Heart left ventricle (tissue), 16 donors: ENCODE results near the gene VPS37B. TPM values are rescaled to one million over a fixed set of nuclear protein-coding genes. Genes with fewer than 3 reads are reported as not detected.
A peak's percentile ranks its signal among the peaks of the same experiment; 100 is the strongest.

Experiments
- ATAC-seq, 4 donors: fragments of 200-7000 bp; cut with Tn5 transposase; one replicate each; pipeline ENCODE4 v1.9.1; 2020 to 2022; ENCODE audit warnings: moderate library complexity in 4 of 4, mild to moderate bottlenecking in 3 of 4, moderate number of reproducible peaks in 1 of 4
- DNase-seq, 5 donors: peaks; one replicate each; pipeline ENCODE4 v3.0.0-alpha.2; 2020
- H3K27ac ChIP-seq, 12 donors: fragments of 200-600 bp; sonication (generic) in 4 of 12; one replicate each; pipeline versions ENCODE4 v1.5.0 to v1.8.0; 2016 to 2022; ENCODE audit warnings: mild to moderate bottlenecking in 2 of 12
- H3K27me3 ChIP-seq, 9 donors: fragments of 200-600 bp; sonication (generic) in 2 of 9; one replicate each; pipeline versions ENCODE4 v1.5.1 to v1.8.0; 2016 to 2022; ENCODE audit warnings: mild to moderate bottlenecking in 3 of 9
- H3K36me3 ChIP-seq, 9 donors: fragments of 200-600 bp; sonication (generic) in 2 of 9; one replicate each; pipeline versions ENCODE4 v1.5.0 to v1.8.0; 2018 to 2022; ENCODE audit warnings: mild to moderate bottlenecking in 2 of 9
- H3K4me1 ChIP-seq, 12 donors: fragments of 200-600 bp; sonication (generic) in 4 of 12; one replicate each; pipeline versions ENCODE4 v1.5.0 to v1.8.0; 2016 to 2022; ENCODE audit warnings: mild to moderate bottlenecking in 3 of 12
- H3K4me3 ChIP-seq, 12 donors: fragments of 200-600 bp; sonication (generic) in 4 of 12; one replicate each; pipeline versions ENCODE4 v1.5.0 to v1.8.0; 2017 to 2022; ENCODE audit warnings: mild to moderate bottlenecking in 9 of 12, moderate library complexity in 4 of 12
- H3K9me3 ChIP-seq, 12 donors: fragments of 200-600 bp; sonication (generic) in 4 of 12; one replicate each; pipeline versions ENCODE4 v1.5.0 to v1.8.0; 2016 to 2022; ENCODE audit warnings: mild to moderate bottlenecking in 1 of 12
- POLR2A ChIP-seq, 2 donors: fragments of 450-650 bp; IDR thresholded peaks; one replicate each; pipeline ENCODE4 v1.6.1; 2017; ENCODE audit warnings: antibody characterized with exemption in 2 of 2, mild to moderate bottlenecking in 2 of 2, moderate library complexity in 2 of 2
- WGBS, 4 donors: extraction: QIAGEN DNeasy Blood & Tissue Kit in 2 of 4; methylation state at CpG; one replicate each; pipeline versions ENCODE4 v1.1.5 to v1.1.7; 2013 to 2018; 5-methylcytosine and 5-hydroxymethylcytosine counted together
- intact Hi-C, 10 donors: fragments of 100-400 bp; cut with DNase I; formaldehyde crosslinking; loops; one replicate each; pipeline versions ENCODE4 v1.11.1 to v1.14.2; 2022
- polyA plus RNA-seq, 2 donors: library from polyadenylated mRNA; stranded (reverse); fragments of 200-250 nt; gene quantifications; one replicate each; pipeline ENCODE4 v1.2.3, GENCODE V29; 2013
- total RNA-seq, 9 donors: library from RNA; depleted of rRNA in 2 of 9; stranded (reverse); fragments of >200 nt in 2 of 9; fragmentation: NEBNext Ultra II Directional in 3 of 9; extraction: Animal tissue kit (Norgen Biotek cat#: 25700) in 3 of 9; gene quantifications; one replicate each; pipeline versions ENCODE4 v1.1.0 to v1.2.4, GENCODE V29; 2016 to 2023
- TF ChIP-seq, protein P1 (sequence below), 12 donors: fragments of 200-600 bp; sonication (generic) in 4 of 12; IDR thresholded peaks; one replicate each; pipeline versions ENCODE4 v1.5.0 to v1.8.0; 2018 to 2022; ENCODE audit warnings: antibody characterized with exemption in 12 of 12, mild to moderate bottlenecking in 5 of 12
- donor health status: ischemic (EF 13 %, LVEDD 7.1; RV severe dilation, severe dysfunction).
- donor health status: healthy with polysubstance abuse.
- donor health status: DM: no; HTN: yes; CAD: no.
- donor health status: DM: no; HTN: no; CAD: no.
- donor health status: ischemic (EF 25% LVEDD 6.9; RV normal size, moderate dysfunction).
- donor health status: ischemic (EF 25% LVEDD 5.7; RV mildly dilated, moderate dysfunction).
- donor health status: healthy.
- donor health status: DM: yes; HTN: yes; CAD: no.
- donor health status: ischemic (EF 35%, LVEDD 5.7; RV mildly dilated, moderate dysfunction).
- donor health status: nonischemic (EF 11% LVEDD 7.7; RV severe dilation, severe dysfunction).
- donor health status: DM: yes; HTN: yes; CAD: no.
- donor health status: PGD.
- donor health status: ischemic (EF 29% LVEDD 5.4; RV normal size, mild dysfunction).
- donor health status: nonischemic (EF 23%, LVEDD 6.1; RV moderate dilation, normal function).

The VPS37B gene
- total and polyA plus RNA-seq, 11 donors = 14.5 to 51.2 (median 21.7) TPM

DNA sequence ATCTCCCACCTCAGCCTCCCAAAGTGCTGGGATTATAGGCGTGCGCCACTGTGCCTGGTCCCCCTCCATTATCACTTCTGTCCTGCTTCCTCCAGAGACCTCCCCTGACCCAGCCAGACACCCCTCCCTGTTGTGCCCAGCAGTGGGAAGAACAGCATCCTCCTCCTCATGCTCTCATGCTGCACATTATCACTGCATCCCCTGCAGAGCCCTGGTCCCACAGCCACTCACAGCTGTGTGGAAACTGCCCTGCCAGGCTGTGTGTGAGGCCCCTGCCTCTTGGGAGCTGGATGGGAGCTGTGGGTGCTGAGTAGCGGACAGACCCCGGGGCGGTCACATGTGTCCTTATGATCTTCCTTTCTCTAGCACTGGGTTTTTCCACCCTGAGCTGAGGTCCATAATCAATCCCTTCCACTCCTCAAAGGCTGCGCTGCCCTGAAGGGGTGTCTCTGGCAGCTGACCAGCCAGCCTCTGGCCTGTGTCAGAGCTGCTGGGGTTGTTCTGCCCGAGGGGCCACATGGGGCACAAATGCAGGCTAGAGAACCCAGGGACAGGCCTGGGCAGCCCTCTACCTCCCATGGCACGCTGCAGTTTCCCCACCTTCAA lies 51.5 kb downstream of the VPS37B start:
- DNase-seq (no peak), ATAC-seq (no peak)
- Histone ChIP-seq H3K9me3 (no peaks in the 10 kb centered on the region), H3K36me3 (peaks cover 0 to 5% (median 0%) of the 10 kb centered on the region in 9 donors), H3K27me3 (no peaks in the 10 kb centered on the region), H3K27ac (no peak overlapping the region), H3K4me3 (no peak overlapping the region), H3K4me1 (peaks cover 0 to 51% (median 27%) of the 10 kb centered on the region in 12 donors)
- 85 to 91% (median 88%) methylated on average over 8 of the region's 8 CpGs for WGBS, 4 donors
- intact Hi-C loops = loop anchor here in 2 of 10 donors (5.0 to 10.0 kb wide), 2 partner anchors 50 to 52 kb away; no protein-coding TSS in a partner anchor
- TF ChIP-seq, protein P1, sequence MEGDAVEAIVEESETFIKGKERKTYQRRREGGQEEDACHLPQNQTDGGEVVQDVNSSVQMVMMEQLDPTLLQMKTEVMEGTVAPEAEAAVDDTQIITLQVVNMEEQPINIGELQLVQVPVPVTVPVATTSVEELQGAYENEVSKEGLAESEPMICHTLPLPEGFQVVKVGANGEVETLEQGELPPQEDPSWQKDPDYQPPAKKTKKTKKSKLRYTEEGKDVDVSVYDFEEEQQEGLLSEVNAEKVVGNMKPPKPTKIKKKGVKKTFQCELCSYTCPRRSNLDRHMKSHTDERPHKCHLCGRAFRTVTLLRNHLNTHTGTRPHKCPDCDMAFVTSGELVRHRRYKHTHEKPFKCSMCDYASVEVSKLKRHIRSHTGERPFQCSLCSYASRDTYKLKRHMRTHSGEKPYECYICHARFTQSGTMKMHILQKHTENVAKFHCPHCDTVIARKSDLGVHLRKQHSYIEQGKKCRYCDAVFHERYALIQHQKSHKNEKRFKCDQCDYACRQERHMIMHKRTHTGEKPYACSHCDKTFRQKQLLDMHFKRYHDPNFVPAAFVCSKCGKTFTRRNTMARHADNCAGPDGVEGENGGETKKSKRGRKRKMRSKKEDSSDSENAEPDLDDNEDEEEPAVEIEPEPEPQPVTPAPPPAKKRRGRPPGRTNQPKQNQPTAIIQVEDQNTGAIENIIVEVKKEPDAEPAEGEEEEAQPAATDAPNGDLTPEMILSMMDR (IDR thresholded peaks at IDR 0.05) = no peak
- no peak for TF ChIP-seq POLR2A (IDR thresholded peaks at IDR 0.05)

DNA sequence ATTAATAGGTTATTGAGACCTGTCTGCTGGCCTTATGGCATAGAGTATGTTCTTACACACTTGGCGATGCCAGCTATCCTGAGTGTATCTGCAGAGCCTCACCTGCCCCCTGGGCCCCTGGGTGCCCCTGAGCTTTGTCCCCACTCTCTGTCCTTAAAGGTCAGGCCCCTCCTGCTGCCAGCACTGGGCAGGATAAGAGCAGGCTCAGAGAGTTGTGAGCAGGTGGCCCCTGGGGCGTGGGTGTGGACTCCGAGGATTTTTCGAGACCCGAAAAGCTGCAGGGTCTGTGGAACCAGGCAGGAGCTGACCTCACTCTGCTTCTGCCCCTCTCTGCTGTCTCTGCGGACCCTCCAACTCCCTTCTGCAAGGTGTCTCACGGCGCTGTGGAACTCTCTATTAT lies 52.5 kb downstream of the VPS37B start:
- peak overlapping the region in 5 of 12 donors; percentile 86 to 98 (median 87) for H3K27ac ChIP-seq
- H3K27me3 ChIP-seq = no peaks in the 10 kb centered on the region
- intact Hi-C loops = loop anchor here in 2 of 10 donors (5.0 to 10.0 kb wide), 2 partner anchors 49 to 51 kb away; no protein-coding TSS in a partner anchor
- H3K4me1 ChIP-seq = peaks cover 0 to 43% (median 23%) of the 10 kb centered on the region in 12 donors
- H3K9me3 ChIP-seq = no peaks in the 10 kb centered on the region
- ATAC-seq = no peak
- peaks cover 0 to 2% (median 0%) of the 10 kb centered on the region in 9 donors for H3K36me3 ChIP-seq
- 90 to 95% (median 91%) methylated on average over 6 to 8 of the region's 8 CpGs for WGBS, 4 donors
- DNase-seq = no peak
- H3K4me3 ChIP-seq = no peak overlapping the region
- no peak for TF ChIP-seq POLR2A (IDR thresholded peaks at IDR 0.05)
- TF ChIP-seq, protein P1 (IDR thresholded peaks at IDR 0.05) = no peak

DNA sequence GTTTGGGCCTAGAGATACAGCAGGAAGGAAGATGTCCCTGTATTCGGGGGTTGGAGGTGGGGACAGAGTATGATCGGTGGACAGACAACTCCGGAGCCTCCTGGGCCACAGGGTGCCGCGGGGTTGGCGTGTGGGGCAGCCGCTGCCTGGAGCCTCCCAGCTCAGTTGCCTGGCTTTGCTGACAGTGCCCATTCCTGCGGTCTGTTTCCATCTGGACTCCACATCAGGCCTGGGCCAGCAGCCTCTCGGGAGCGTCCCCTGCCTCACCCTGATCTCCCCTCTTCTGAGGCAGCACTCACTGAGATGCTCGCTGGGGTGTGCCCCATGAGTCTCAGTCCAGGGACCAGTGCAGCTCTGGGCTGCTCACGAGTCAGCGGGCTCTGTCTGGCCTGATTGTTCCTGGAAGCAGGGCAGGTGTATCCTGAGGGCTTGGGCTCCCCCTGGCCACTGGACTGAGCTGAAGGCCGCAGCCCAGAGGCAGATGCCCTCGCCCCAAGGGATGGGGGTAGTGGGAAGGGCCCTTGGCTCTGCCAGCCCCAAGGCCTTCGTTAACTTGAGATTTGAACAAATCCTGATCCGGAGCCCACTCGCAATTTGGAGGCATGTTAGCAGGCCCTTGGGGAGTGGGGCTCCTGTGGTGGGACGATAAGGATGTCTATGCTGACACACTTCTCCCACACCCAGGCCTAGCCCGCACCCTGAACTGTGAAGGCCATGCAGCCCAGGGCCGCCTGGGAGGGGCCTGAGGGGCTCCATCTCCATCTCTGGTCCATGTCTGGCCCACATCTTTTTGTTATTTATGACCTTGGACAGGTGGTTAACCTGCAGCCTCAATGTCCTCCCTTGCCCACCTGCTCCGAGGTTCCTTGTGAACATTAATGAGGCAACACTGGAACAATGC lies 53.2 kb downstream of the VPS37B start:
- intact Hi-C loops = loop anchor here in 2 of 10 donors (5.0 to 10.0 kb wide), 2 partner anchors 48 to 50 kb away; no protein-coding TSS in a partner anchor
- TF ChIP-seq, protein P1 (IDR thresholded peaks at IDR 0.05) = no peak
- TF ChIP-seq POLR2A (IDR thresholded peaks at IDR 0.05) = no peak
- Histone ChIP-seq H3K4me3 (no peak overlapping the region), H3K4me1 (peaks cover 0 to 47% (median 27%) of the 10 kb centered on the region in 12 donors), H3K27me3 (no peaks in the 10 kb centered on the region), H3K9me3 (no peaks in the 10 kb centered on the region), H3K27ac (peak overlapping the region; percentile 11 to 98 (median 86)), H3K36me3 (no peaks in the 10 kb centered on the region)
- WGBS, 4 donors = 64 to 80% (median 78%) methylated on average over 12 to 22 of the region's 22 CpGs
- ATAC-seq (peak in 3 of 4 donors; percentile 3 to 20 (median 13)), DNase-seq (no peak)
